Measurements from ENCODE around the gene SLC41A2. TPM values are rescaled to one million over a fixed set of nuclear protein-coding genes. Genes with fewer than 3 reads are reported as not detected.

Gene SLC41A2
- total and polyA plus RNA-seq, 2 of the 4 experiments (the other 2 are of a cell fraction): 1.5 to 6.8 TPM

DNA sequence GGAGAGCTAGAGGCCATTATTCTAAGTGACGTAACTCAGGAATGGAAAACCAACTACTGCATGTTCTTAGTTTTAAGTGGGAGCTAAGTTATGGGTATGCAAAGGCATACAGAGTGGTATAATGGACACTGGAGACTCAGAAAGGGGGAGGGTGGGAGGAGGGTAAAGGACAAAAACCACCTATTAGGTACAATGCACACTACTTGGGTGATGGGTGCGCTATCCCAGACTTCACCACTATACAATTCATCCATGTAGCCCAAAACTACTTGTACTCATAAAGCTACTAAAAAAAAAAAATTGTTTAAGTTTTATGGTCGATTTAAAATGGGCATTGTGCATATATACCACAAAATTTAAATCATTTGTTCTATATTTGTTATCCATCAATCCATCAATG is 24.3 kb downstream of the SLC41A2 start:
- no peak overlapping the region for H2AK5ac ChIP-seq (ENCODE audit: low read depth, low read length)
- no peak overlapping the region for H2AK9ac ChIP-seq (replicated peaks; ENCODE audit: low read depth, low read length, poor library complexity)
- H3K18ac ChIP-seq (ENCODE audit: low read depth, low read length): no peak overlapping the region
- ATAC-seq (ENCODE audit: low read depth) (no peak), DNase-seq (no peak)
- H3K14ac ChIP-seq (replicated peaks; ENCODE audit: low read depth, low read length): no peak overlapping the region
- no peak overlapping the region for H2BK15ac ChIP-seq (ENCODE audit: low read depth, low read length)
- H3K4me1 ChIP-seq (ENCODE audit: control insufficient read depth, insufficient read depth, low read length): peaks cover 3% of the 10 kb centered on the region
- H2AFZ ChIP-seq (replicated peaks; ENCODE audit: low read length, poor library complexity): no peak overlapping the region
- in situ Hi-C loops (cut with MboI; ENCODE audit: low sequenced_read_pairs): no loop called here
- intact Hi-C loops (cut with micrococcal nuclease): no loop called here
- H4K91ac ChIP-seq (ENCODE audit: insufficient read depth, low read depth, low read length): no peak overlapping the region
- no peaks in the 10 kb centered on the region; the same call in 1 of the 2 replicates for H3K27me3 ChIP-seq (ENCODE audit: control insufficient read depth, insufficient read depth, low read length)
- no peak overlapping the region for H3K56ac ChIP-seq (ENCODE audit: extremely low read depth, insufficient read depth, low read length)
- no peak overlapping the region for H4K5ac ChIP-seq (ENCODE audit: low read depth, low read length)
- no peak overlapping the region for H2BK20ac ChIP-seq (ENCODE audit: low read depth, low read length)
- POLR2A ChIA-PET (ENCODE audit: unreplicated experiment): no interaction called here
- H2BK120ac ChIP-seq (ENCODE audit: low read depth, low read length): no peak overlapping the region
- no peaks in the 10 kb centered on the region for H3K9me3 ChIP-seq (ENCODE audit: control insufficient read depth, insufficient read depth, low read length)
- H3K27ac ChIP-seq (ENCODE audit: insufficient read depth, low read length): no peak overlapping the region
- CTCF ChIA-PET: interaction anchor here (0.9 kb wide), 1 partner anchor 111 kb away, joined by 3 read pairs; no protein-coding TSS in a partner anchor
- no peak overlapping the region for H3K4ac ChIP-seq (ENCODE audit: low read depth, low read length)
- WGBS, 2 experiments (ENCODE audit: extremely low coverage in 2 of 2, insufficient read length in 1 of 2): 90% methylated on average over 1 of the region's 3 CpGs; no CpG with 5 or more reads in 1 of the 2 experiments
- H3K23ac ChIP-seq (ENCODE audit: low read depth, low read length): no peak overlapping the region
- H2BK5ac ChIP-seq (ENCODE audit: low read depth, low read length, poor library complexity, severe bottlenecking): no peak overlapping the region
- H3K4me2 ChIP-seq (ENCODE audit: low read depth, low read length): no peak overlapping the region
- dilution Hi-C loops (cut with HindIII; ENCODE audit: low sequenced_read_pairs, unreplicated experiment): no loop called here
- H3K4me3 ChIP-seq (ENCODE audit: insufficient read depth, low read depth, low read length): no peak overlapping the region
- H3K36me3 ChIP-seq (ENCODE audit: control insufficient read depth, insufficient read depth, low read length): no peaks in the 10 kb centered on the region
- H4K20me1 ChIP-seq (ENCODE audit: insufficient read depth, low read length): no peaks in the 10 kb centered on the region
- H3K9me1 ChIP-seq (ENCODE audit: insufficient read depth, low read length): 0 out of 2 replicates have a peak, but pooled peaks cover 4% of the 10 kb centered on the region
- H3K9ac ChIP-seq (ENCODE audit: low read depth, low read length): no peak overlapping the region
- TF ChIP-seq NFE2L2 (IDR thresholded peaks at IDR 0.05; ENCODE audit: low read depth, low read length) (no peak), MXI1 (IDR thresholded peaks at IDR 0.05; ENCODE audit: borderline replicate concordance, low read depth, low read length) (no peak), RFX5 (IDR thresholded peaks at IDR 0.05; ENCODE audit: low read depth, low read length) (no peak), POLR2A (IDR thresholded peaks at IDR 0.05; ENCODE audit: low read depth, low read length) (no peak), CHD1 (IDR thresholded peaks at IDR 0.05; ENCODE audit: low read depth, low read length) (no peak), CEBPB (IDR thresholded peaks at IDR 0.05; ENCODE audit: low read depth, low read length) (no peak), FOS (IDR thresholded peaks at IDR 0.05; ENCODE audit: low read depth, low read length) (no peak), MAZ (IDR thresholded peaks at IDR 0.05; ENCODE audit: borderline replicate concordance, low read depth, low read length) (no peak), RCOR1 (IDR thresholded peaks at IDR 0.05; ENCODE audit: insufficient replicate concordance, low read length) (no peak)
- TF ChIP-seq, protein P1, sequence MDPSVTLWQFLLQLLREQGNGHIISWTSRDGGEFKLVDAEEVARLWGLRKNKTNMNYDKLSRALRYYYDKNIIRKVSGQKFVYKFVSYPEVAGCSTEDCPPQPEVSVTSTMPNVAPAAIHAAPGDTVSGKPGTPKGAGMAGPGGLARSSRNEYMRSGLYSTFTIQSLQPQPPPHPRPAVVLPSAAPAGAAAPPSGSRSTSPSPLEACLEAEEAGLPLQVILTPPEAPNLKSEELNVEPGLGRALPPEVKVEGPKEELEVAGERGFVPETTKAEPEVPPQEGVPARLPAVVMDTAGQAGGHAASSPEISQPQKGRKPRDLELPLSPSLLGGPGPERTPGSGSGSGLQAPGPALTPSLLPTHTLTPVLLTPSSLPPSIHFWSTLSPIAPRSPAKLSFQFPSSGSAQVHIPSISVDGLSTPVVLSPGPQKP (IDR thresholded peaks at IDR 0.05; ENCODE audit: borderline replicate concordance, low read depth, low read length): no peak
- TF ChIP-seq, protein P2, sequence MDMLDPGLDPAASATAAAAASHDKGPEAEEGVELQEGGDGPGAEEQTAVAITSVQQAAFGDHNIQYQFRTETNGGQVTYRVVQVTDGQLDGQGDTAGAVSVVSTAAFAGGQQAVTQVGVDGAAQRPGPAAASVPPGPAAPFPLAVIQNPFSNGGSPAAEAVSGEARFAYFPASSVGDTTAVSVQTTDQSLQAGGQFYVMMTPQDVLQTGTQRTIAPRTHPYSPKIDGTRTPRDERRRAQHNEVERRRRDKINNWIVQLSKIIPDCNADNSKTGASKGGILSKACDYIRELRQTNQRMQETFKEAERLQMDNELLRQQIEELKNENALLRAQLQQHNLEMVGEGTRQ (IDR thresholded peaks at IDR 0.05; ENCODE audit: low read depth, low read length): no peak
- H3K79me1 ChIP-seq (ENCODE audit: low read depth in 1 of 2, low read length in 2 of 2): no peaks in the 10 kb centered on the region; a peak in 2 of 4 replicates
- H4K8ac ChIP-seq (ENCODE audit: low read depth in 2 of 2, low read length in 2 of 2): no peak overlapping the region
- no TSS peak for BruUV-seq (replicated peaks)
